ENCODE measurements around the gene EVC2. TPM values are rescaled to one million over a fixed set of nuclear protein-coding genes. Genes with fewer than 3 reads are reported as not detected.

EVC2 gene
- total and polyA plus RNA-seq, 10 of the 15 experiments (the other 5 are each of a cell fraction or from before 2014, with no cell fraction given) = 0.34 to 10.4 (median 5.6) TPM

DNA sequence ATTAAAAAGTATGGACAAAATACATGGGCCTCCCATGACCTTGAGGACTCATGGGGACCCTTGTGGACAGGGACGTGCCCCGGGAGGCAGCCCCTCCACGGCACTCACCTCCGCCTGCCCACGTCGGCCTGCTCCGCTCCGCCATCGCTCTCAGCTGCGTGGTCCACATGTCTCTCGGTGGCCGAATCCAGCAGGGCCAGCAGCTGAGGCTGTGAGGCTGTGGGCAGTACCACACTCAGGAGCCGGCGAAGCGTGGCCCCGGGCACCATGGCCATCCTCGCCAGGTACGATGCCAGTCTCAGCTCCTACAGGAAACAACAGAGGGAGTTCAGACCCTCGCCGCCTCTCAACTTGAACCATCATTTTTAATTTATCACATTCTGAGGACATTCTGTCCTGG, 140.0 kb downstream of the EVC2 start:
- RAD21 ChIA-PET (ENCODE audit: unreplicated experiment) = no interaction called here
- FAIRE-seq = no peak
- H3K79me2 ChIP-seq (ENCODE audit: control insufficient read depth, insufficient read depth, low read length) = no peaks in the 10 kb centered on the region

More for the DNA sequence above, 140.0 kb downstream of the EVC2 start:
- Histone ChIP-seq H3K27ac (ENCODE audit: control insufficient read depth, insufficient read depth) (no peak overlapping the region), H3K4me3 (no peak overlapping the region), H2AFZ (ENCODE audit: control insufficient read depth, low read depth, low read length) (no peak overlapping the region), H3K9ac (ENCODE audit: control insufficient read depth, insufficient read depth, low read length) (no peak overlapping the region), H3K4me1 (ENCODE audit: control insufficient read depth, insufficient read depth, low read length) (no peaks in the 10 kb centered on the region), H3K9me3 (replicated peaks; ENCODE audit: control insufficient read depth, insufficient read depth, low read length) (no peaks in the 10 kb centered on the region), H3K4me2 (ENCODE audit: control insufficient read depth, insufficient read depth) (no peak overlapping the region), H3K36me3 (ENCODE audit: control insufficient read depth in 2 of 2, insufficient read depth in 2 of 2, low read length in 1 of 2) (no peaks in the 10 kb centered on the region), H4K20me1 (ENCODE audit: control insufficient read depth, insufficient read depth) (no peaks in the 10 kb centered on the region), H3K27me3 (replicated peaks in 1 of 2; ENCODE audit: control insufficient read depth in 2 of 2, insufficient read depth in 2 of 2, low read length in 1 of 2) (no peaks in the 10 kb centered on the region)
- ChIA-PET CTCF (no interaction called here), POLR2A (no interaction called here), SMC1A (ENCODE audit: uncharacterized antibody, unreplicated experiment) (no interaction called here)
- ATAC-seq (no peak), DNase-seq (ENCODE audit: low read depth, low spot score) (no peak)
- WGBS (ENCODE audit: insufficient coverage, insufficient replicate concordance, low lambda C conversion rate, missing lambda C conversion rate) = 52% methylated on average over 20 of the region's 20 CpGs
- in situ Hi-C loops (cut with MboI) = no loop called here
- TF ChIP-seq PML (IDR thresholded peaks at IDR 0.05; ENCODE audit: low read length) (no peak), MYB (IDR thresholded peaks at IDR 0.05; ENCODE audit: borderline replicate concordance, low read depth, low read length) (no peak), CHD4 (IDR thresholded peaks at IDR 0.05) (no peak), RUNX3 (IDR thresholded peaks at IDR 0.05; ENCODE audit: low read length) (no peak), TBL1XR1 (IDR thresholded peaks at IDR 0.05; ENCODE audit: low read depth, low read length) (no peak), GATAD2B (conservative IDR thresholded peaks at IDR 0.05; ENCODE audit: low read depth) (no peak)
- TF ChIP-seq, protein P1, sequence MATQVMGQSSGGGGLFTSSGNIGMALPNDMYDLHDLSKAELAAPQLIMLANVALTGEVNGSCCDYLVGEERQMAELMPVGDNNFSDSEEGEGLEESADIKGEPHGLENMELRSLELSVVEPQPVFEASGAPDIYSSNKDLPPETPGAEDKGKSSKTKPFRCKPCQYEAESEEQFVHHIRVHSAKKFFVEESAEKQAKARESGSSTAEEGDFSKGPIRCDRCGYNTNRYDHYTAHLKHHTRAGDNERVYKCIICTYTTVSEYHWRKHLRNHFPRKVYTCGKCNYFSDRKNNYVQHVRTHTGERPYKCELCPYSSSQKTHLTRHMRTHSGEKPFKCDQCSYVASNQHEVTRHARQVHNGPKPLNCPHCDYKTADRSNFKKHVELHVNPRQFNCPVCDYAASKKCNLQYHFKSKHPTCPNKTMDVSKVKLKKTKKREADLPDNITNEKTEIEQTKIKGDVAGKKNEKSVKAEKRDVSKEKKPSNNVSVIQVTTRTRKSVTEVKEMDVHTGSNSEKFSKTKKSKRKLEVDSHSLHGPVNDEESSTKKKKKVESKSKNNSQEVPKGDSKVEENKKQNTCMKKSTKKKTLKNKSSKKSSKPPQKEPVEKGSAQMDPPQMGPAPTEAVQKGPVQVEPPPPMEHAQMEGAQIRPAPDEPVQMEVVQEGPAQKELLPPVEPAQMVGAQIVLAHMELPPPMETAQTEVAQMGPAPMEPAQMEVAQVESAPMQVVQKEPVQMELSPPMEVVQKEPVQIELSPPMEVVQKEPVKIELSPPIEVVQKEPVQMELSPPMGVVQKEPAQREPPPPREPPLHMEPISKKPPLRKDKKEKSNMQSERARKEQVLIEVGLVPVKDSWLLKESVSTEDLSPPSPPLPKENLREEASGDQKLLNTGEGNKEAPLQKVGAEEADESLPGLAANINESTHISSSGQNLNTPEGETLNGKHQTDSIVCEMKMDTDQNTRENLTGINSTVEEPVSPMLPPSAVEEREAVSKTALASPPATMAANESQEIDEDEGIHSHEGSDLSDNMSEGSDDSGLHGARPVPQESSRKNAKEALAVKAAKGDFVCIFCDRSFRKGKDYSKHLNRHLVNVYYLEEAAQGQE (IDR thresholded peaks at IDR 0.05; ENCODE audit: low read depth, low read length) = no peak
- TF ChIP-seq, protein P2, sequence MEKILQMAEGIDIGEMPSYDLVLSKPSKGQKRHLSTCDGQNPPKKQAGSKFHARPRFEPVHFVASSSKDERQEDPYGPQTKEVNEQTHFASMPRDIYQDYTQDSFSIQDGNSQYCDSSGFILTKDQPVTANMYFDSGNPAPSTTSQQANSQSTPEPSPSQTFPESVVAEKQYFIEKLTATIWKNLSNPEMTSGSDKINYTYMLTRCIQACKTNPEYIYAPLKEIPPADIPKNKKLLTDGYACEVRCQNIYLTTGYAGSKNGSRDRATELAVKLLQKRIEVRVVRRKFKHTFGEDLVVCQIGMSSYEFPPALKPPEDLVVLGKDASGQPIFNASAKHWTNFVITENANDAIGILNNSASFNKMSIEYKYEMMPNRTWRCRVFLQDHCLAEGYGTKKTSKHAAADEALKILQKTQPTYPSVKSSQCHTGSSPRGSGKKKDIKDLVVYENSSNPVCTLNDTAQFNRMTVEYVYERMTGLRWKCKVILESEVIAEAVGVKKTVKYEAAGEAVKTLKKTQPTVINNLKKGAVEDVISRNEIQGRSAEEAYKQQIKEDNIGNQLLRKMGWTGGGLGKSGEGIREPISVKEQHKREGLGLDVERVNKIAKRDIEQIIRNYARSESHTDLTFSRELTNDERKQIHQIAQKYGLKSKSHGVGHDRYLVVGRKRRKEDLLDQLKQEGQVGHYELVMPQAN (conservative IDR thresholded peaks at IDR 0.05) = no peak
- TF ChIP-seq, protein P3, sequence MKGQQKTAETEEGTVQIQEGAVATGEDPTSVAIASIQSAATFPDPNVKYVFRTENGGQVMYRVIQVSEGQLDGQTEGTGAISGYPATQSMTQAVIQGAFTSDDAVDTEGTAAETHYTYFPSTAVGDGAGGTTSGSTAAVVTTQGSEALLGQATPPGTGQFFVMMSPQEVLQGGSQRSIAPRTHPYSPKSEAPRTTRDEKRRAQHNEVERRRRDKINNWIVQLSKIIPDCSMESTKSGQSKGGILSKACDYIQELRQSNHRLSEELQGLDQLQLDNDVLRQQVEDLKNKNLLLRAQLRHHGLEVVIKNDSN (IDR thresholded peaks at IDR 0.05; ENCODE audit: borderline replicate concordance, extremely low read length, insufficient read depth, low read depth, low read length) = no peak
- TF ChIP-seq, protein P4, sequence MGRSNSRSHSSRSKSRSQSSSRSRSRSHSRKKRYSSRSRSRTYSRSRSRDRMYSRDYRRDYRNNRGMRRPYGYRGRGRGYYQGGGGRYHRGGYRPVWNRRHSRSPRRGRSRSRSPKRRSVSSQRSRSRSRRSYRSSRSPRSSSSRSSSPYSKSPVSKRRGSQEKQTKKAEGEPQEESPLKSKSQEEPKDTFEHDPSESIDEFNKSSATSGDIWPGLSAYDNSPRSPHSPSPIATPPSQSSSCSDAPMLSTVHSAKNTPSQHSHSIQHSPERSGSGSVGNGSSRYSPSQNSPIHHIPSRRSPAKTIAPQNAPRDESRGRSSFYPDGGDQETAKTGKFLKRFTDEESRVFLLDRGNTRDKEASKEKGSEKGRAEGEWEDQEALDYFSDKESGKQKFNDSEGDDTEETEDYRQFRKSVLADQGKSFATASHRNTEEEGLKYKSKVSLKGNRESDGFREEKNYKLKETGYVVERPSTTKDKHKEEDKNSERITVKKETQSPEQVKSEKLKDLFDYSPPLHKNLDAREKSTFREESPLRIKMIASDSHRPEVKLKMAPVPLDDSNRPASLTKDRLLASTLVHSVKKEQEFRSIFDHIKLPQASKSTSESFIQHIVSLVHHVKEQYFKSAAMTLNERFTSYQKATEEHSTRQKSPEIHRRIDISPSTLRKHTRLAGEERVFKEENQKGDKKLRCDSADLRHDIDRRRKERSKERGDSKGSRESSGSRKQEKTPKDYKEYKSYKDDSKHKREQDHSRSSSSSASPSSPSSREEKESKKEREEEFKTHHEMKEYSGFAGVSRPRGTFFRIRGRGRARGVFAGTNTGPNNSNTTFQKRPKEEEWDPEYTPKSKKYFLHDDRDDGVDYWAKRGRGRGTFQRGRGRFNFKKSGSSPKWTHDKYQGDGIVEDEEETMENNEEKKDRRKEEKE (IDR thresholded peaks at IDR 0.05) = no peak
- no TSS peak for BruUV-seq (replicated peaks)
- intact Hi-C loops (cut with micrococcal nuclease; ENCODE audit: unreplicated experiment) = no loop called here

Measured in GM12878 (cell line).